Erythroblast (primary cell): Measurements from ENCODE around the gene PYGO2.

ENCODE experiments used
- GATA1 ChIP-seq: IDR thresholded peaks from 2 replicates; pipeline ENCODE4 v1.6.1; 2011; ENCODE audit warnings: low read depth, mild to moderate bottlenecking, control low read depth, low read length, moderate library complexity
- POLR2A ChIP-seq: IDR thresholded peaks from 2 replicates; pipeline ENCODE4 v1.6.1; 2011; ENCODE audit warnings: mild to moderate bottlenecking, low read length

- no peak for TF ChIP-seq POLR2A
- TF ChIP-seq GATA1, result no peak
Observed at GRCh38 chr1:154969246-154969645, 7.7 kb upstream of the PYGO2 start.
